NCI-H2107 treated with DMSO at 0.1 percent for 48 hours (cell line): ENCODE data around the gene PSD2.

ENCODE experiments used
- DNase-seq: peaks from one replicate; lab custom pipeline; 2025; ENCODE audit not compliant: unreplicated experiment; lab: John Stamatoyannopoulos, UW

The PSD2 gene

DNA sequence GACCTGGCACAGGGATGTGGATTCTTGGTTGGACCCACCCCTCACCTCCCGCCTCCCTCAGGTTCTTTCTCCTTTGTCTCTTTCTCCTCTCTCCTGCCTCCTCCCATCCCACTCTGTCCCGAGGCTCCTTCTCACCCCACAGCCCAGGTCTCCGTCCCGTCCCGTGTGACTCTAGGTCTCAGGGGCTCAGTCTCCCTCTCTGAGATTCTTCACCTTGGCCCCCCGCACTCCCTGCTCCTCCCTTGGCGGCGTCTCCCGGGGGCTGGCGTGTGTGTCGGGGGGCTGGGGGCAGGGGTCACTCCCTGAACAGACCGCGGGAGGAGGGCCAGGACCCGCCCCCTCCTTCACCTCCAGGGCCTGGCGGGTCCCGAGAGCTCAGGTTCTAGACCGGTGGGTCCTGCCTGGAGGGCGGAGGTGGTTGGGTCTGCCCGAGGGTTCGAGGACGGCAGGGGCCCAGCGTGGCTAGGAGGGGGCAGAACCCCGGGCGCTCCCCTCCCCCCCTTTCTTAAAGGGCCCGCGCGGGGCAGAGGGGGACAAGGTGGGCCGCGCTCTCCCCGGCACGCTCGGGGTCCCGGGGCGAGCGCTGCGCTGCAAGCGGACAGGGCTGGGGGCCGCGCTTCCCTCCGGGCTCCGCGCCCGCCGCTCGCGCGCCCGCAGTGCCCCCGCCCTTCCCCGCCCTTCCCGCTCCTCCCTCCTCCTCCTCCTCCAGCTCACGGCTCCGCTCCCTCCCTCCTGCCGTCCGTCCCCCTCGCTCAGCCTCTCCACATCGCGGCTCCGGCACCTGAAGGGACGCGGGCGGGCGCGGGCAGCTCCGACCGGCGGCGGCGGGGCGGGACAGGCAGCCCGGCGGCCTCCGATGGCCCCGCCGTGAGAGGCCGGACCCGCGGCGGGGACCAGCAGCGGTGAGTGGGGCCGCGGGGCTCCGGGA is at the start of gene PSD2:
Gene PSD2 (plus strand): TSS at position 735 of the 928 bp plus-strand sequence. CDS start 13,633 bp downstream, outside the sequence.
- DNase-seq = no peak

DNA sequence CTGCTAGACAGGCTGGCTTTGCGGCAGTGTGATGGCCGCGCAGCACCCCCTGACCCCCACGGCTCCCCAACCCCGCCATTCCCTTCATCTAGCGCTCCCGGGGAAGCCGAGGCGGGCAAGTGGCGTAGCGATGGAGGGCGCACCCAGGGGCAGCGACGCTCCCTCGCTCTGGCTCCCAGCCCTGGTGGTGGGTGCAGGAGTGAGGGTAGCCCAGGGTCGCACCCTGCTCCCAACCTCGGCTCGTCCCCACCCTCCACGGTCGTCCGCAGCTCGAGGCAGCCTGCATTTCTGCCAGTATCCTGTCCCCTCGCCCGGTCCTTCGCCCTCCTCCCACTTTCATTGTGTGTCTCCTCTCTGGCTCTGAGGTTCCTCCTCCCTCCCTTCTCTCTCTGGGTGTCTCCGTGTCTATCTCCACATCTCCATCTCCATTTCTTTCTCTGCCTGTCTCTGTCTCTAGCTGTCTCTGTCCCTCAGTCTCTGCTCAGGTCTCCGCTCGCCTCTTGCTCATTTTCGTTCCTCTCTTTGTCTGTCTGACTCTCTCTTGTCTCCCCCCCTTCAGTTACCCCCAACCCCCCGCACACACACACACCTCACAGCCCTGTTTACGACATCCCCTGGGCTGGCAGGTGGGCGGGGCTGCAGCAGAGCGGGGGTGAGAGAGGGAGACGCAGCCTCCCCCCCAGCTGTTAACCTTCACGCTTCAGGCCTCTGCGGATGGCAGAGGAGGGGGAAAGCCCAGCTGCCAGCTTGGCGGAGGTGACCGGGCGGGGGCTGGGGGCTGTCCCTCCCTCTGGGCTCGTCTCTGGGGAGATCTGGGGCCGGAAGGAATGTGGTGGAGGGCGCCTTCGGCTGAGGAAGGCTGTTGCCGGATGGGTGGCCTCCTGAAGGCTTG is 48.7 kb upstream of the PSD2 start:
- no peak for DNase-seq

DNA sequence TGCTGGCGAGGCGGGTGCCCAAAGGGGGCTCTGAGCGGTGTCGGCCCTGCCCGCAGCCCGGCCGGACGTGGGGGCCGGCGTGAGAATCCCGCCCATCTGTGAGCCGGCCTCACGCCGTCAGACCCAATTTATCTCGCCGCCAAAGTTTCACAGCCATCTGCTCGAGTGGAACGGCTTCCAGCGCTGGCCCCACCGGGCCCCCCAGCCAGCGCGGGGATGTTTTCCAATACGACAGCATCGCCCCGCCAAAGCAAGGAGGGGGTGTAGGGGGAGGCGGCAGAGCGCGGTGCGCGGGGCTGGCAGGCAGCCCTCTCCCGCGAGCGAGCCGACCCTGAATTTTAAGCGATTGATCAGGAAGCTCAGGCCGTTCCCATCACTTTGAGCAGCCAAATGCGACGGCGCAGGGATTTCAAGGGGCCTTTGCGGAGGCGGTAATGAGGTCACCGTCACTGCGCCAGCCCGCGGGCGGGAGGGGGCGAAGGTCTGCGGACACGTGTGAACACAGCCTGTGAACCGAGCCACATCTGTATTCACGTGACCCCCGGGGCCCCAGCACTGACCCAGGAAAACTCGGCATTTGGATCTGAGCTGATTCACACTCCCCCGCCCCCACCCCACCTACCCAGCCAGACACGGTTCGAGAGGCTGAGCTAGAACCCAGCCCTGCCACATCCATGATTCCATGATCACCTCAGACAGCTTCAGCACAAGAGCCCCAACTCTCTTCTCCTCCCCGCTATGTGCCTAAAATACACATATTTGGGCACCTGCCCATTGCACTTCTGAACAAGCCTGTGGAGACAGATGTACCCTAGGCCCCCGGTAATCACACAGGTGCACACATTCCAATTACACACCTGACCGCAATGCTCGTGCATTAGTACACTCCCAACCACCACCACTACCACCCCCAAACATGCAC is 47.8 kb upstream of the PSD2 start:
- no peak for DNase-seq

DNA sequence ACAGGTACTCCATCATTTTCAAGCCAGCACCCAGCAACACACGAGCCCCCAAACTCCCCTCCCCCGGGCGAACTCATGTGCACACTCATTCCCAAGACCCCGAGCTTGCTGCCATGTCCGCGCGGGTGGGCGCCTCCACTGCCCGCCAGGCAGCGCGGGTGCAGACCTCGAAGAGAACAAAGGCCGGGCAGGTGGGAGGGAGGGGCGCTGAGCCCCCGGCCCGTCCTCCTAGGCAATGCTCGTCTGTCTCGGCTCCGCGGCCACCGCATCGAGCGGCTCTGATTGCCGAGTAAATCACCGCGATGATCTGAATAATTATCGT is 47.1 kb upstream of the PSD2 start:
- no peak for DNase-seq

DNA sequence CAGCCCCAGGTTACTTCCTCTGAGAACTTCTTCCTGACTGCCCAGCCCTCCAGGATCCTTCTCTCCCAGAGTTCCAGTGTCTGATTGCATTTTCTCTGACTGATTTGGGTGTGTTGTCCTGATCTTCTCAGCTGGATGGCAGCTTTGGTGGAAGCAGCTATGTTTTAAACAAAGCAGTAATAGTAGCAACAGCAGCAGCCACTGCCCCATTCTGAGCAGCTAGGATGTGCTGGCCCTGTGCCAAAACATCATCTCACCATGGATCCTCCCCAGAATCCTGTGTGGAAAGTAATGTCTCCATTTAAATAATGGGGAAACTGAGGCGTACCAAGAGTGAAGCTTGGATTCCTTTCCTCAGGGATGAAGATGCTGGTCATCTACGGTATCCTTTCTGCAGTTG is 46.4 kb upstream of the PSD2 start:
- DNase-seq = no peak

DNA sequence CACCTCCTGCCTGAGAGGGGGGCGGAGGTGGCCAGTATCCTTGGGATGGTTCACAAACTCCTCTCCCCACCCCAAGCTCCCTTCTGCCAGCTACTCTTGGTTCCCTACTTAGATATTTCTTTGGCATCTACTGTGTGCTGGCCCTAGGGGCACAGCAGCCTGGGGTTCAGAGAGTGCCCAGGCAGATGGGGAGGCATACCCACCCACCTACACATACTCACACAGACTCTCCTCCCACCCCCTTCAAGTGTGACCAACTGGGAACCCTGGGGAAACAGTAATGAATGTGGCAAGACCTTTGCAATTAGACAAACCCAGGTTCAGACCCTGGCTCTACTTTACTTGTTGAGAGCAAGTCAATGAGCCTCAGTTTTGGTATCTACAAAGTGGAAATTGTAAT is 44.4 kb upstream of the PSD2 start:
- no peak for DNase-seq

DNA sequence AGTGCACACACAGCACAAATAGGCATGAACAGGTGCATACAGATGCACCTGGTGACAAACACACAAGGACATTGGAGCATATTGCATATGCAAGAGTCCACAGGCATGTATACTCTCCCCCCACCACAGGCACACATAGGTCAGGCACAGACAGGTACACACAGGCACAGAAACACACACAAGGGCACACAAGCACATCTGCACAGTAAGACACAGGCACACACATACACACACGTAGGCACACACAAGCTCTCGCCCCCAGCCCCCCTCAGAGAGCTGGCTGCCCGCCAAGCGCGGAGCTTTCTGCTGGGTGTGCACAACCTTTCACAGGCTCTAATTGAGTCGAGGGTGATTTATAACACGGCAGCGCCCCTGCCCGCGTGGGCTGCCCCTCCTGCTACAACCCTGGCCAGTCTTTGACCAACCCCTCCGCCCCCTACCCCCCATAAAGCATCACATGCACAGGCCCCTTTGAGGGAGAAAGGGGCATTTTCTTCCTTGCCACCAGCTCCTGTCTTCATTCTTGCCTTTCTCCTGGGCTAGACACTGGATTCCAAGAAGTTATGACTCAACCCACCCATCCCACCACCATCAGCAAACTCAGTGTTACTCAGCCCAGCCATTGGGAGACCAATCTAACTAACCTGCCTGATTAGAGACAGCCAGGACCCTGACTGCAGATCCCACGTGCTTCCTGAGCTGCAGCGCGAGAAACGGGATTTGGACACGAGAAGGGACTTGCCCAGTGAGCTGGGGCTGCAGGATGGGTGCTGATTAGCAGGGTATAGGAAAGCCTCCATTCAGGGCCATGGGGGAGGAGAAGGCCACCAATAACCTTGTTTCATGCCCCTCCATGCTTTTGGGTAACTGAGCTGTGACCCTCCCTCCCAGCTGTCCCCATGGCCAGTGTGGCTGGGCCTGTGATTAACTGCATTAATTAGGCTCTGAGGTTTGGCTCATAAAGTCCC is 42.8 kb upstream of the PSD2 start:
- no peak for DNase-seq

DNA sequence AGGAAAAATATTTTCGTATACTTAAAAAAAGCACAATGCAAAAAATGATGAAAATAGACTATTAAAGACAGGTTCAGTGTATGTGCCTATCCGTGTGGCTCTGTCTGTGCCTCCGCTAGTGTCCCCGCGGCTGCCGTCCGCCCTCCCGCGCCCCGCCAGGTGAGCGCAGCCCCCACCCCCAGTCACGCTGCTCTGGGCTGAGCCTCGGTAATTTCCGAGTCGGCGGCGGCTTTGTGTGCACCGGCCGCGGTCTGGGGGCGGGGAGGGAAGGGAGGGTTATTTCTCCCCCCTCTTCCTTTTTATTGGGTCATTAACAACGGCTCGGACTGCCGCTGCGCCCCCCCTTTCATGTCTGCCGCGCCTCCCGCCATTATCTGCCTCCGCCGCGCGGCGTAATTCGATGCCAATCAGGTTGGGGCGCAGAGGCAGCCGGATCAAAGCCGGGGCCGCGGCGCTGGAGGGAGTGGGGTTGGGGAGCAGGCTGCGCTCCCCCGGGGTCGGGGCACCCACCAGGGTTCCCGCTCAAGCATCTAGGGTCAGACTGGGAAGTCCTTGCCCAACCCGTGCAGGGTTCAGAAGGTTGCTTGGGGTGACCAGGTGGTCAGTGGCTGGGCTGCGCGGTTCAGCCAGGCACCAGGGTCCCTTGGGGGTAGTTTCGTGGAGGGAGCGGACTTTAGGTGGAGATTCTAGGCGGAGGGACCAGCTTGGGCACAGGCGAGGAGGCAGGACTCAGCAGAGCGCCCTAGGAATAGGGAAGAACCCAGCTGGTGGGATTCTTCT is 39.5 kb upstream of the PSD2 start:
- DNase-seq = peak; percentile 47

DNA sequence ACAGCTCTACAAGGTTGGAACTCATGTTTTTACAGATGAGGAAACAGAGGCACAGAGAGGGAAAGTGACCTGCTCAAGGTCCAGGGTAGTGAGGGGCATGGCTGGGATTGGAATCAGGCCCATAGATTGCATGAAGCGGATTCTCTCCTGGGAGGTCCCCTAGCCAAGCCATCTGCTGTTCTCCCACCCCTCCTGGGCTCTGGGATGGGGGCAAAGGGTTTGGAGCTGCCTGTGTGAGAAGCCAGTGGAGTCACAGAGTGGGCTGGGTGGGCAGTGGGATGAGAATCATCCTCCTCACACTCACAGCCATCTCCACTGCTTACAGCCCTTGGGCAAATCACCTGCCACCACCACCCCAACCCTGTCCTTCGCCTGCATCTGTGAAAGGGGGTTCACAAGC is 38.6 kb upstream of the PSD2 start:
- no peak for DNase-seq

DNA sequence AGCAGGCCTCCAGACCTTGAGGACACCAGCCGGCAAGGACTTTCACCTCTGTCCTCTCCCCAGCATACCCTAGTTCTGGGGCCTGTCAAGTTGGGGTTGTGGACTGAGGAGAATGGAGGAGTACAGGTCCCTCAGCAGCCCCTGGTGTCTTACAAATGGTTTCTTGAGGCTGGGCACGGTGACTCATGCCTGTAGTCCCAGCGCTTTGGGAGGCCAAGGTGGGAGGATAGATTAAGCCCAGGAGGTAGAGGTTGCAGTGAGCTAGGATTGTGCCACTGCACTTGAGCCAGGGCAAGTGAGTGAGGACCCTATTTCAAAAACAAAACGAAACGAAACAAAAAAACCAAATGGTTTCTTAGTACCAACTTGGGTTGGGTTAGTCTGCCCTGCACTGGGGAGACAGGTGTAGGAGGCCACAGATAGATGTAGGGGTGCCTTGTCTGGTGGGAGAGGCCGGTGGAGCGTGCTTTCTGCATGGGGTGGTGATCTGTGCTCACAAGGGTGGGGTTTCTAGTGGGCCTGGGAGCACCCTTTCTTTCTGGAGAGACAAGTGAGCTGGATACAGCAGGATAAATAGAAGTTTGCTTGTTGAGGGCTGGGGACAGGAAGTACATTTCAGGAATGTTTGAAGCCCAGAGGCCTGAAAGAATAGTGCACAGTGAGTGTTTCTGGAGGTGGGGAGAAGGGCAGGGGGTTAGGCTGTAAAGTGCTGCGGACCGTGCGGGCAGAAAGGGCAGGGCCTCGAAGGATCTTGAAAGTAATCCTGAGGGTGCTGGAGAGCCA is 37.7 kb upstream of the PSD2 start:
- no peak for DNase-seq

DNA sequence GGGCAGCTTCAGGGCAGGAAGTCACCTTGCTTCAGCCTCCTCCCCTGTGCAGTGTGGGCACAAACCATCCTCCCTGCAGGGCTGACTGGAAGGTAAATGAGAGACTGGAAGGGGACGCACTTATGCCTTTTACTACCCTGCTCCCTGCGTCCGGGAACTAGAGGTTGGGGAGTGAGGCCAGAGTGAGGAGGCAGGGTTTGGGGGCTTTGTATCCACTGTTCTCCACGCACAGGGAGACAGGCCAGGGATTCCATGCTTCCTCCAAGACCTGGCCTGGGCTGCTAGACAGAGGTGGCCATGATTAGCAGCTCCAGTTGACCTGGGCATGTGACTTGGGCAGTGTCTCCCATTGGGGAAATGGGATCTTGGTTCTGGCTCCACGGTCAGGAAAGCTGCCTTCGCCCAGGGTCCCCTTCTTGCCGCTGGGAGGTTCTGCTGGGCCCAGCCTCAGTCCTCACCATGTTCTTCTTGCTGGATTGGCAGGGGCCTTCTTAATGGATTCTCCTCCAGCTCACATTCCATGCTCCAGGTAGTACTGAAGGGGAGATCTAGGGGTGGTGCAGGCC is 37.0 kb upstream of the PSD2 start:
- no peak for DNase-seq

DNA sequence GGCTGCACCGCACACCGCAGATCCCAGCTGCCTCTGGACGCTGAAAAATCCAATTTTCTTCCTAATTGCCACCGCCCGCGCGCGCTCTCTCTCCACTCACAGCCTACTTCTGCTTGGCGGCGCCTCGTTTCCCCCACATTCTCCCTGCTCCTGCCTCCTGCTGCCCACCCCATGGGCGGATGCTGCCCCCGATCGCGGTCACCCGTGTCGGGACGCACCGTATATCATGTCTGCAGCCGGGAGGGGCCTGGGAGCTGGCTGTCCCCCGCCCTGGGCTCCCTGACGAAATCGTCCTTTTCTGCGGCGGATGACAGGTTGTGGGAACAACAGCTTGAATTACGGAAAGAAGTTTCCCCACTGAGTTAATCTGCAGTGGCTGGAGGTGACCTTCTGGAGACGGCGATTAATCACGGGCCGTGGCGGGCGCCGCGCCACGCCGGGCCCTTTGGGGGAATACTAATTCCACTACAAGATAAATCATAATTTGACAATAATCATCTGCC is 36.3 kb upstream of the PSD2 start:
- no peak for DNase-seq

DNA sequence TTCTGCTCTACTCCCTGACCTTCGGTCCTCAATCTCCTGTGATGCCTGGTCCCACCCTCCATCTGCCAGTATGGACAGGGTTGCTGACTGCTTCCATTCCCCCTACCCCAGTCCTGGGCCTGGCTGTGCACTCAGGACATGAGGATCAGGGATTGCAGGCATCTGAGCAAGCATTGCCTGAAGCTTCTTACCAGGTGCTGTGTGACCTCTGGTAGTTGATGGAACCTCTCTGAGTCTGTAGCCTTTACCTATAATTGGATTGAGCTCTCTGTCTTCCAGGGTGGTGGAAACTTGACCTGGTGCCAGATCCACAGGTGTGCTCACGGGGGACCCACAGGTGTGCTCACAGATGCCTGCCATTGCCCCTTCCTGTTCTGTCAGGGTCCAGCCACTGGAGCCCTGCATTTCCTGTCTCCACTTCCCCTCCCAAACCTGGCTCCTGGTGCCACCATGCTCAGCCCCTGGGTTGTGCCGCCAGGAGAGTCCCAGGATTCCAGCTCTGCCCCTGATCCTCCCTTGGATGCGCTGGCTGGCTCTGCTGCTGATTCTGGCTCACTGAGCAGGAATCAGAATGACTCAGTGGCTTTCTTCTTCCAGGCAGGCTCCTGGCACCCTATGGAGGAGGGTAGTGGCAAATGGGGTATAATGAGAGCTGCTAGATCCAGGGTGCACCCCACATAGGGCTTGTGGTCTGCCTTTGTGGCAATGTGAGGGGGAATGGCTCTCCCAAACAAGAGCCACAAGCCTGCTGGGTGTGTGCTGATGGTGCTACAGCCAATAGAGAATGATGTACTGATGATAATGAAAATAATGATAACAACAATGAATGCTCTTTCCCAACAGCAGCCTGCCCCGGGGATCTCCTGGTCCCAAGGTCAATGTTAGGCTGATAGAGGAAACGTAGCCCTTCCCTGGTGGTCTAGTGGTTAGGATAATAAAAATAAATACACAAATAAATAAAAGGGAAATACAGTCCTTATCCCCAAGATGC is 35.2 kb upstream of the PSD2 start:
- DNase-seq = no peak

DNA sequence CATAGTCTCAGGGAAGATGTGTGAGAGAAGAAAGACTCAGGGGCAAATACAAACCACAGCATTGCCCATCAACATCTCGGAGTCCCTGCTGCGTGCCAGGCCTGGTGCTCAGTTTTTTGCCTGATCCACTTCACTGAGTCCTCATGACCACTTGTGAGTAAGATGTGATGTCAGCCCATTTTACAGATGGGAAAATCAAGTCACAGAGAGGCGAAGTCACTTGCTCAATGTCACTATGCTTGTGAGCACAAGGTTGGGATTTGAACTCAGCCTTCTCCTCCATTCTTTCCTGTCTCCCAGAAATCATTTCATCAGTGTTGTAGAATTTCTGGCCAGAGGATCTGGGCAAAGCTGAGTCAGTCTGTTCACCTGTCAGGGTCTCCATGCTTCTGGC is 34.6 kb upstream of the PSD2 start:
- no peak for DNase-seq

DNA sequence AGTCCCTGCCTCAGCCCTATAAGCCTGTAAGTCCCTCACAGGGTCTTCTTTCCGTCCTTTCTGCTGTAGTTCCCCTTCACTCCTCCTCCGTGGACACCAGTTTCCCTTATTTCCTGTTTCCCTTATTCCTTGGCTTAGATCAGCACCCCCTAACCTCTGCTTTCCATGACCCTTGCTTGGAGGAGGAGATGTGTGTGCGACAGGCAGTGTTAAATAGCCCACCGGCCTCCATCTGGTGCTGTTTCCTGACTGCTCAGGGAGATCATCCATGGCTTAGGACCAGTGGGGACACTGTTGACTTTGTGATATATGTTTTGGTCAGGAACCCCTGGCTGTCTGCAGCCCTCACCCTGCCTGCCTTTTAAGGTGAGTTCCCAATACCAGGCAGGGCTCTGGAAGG is 34.1 kb upstream of the PSD2 start:
- no peak for DNase-seq

DNA sequence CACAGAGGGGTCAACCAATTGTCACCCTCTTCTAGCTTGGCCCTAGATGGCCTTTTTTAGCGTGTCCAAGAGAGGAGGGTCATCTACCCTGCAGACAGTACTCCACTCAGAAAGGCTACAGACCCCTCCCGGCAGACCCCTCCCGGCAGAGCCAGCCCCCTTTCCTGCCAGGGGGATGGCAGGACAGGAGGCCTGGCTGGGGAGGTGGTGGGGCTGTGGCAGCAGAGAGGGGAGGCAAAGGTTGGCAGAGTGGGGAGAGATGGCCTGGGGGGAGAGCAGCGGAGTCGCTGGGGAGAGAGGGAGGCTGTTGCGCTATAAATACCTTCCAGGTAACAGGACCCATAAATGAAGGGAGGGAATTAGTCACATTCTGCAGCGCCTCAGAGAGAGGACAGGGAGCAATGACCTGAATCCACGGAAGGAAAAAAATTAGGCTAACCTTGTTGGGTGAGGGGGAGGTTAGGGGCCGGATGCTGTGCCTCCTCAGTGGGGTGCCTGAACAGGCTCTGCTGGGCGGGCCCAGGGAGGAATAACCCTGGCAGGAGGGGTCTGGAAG is 32.9 kb upstream of the PSD2 start:
- no peak for DNase-seq
